ENCODE results near the gene NDUFAF2.
"Not testable (repeated sequence)": the region's sequence is repeated elsewhere in the genome, so short reads cannot be mapped to it uniquely, and the experiment has no call there.

NDUFAF2 gene

GRCh38 chr5:60944904-60945812 lies at the start of gene NDUFAF2, which contains the start of gene ERCC8:
NDUFAF2 (plus strand) TSS chr5:60945205; CDS start chr5:60945256, 51 bp downstream.
ERCC8 (minus strand) TSS chr5:60945070; CDS start chr5:60945008, 62 bp downstream.
- peak; percentile 95 for DNase-seq (ENCODE audit: insufficient read length, low spot score)
- FAIRE-seq = peak; percentile 98

- FAIRE-seq (no peak), DNase-seq (ENCODE audit: insufficient read length, low spot score) (no peak)
These were observed 48.0 kb upstream of the NDUFAF2 start for GRCh38 chr5:60896991-60897390.

GRCh38 chr5:60903356-60903755 lies 41.6 kb upstream of the NDUFAF2 start:
- DNase-seq (ENCODE audit: insufficient read length, low spot score) (no peak), FAIRE-seq (no peak)

- no peak for DNase-seq (ENCODE audit: insufficient read length, low spot score)
- no peak for FAIRE-seq
These were observed 28.4 kb upstream of the NDUFAF2 start for GRCh38 chr5:60916646-60917045.

GRCh38 chr5:60918466-60918865 lies 26.5 kb upstream of the NDUFAF2 start:
- DNase-seq (ENCODE audit: insufficient read length, low spot score) (no peak), FAIRE-seq (no peak)

- no peak for DNase-seq (ENCODE audit: insufficient read length, low spot score)
- FAIRE-seq = no peak
These were observed 17.6 kb upstream of the NDUFAF2 start for GRCh38 chr5:60927450-60927849.

GRCh38 chr5:60929024-60929423 lies 16.0 kb upstream of the NDUFAF2 start:
- DNase-seq (ENCODE audit: insufficient read length, low spot score) = no peak

GRCh38 chr5:60943624-60944023 lies 1.4 kb upstream of the NDUFAF2 start:
- DNase-seq (ENCODE audit: insufficient read length, low spot score) = no peak
- FAIRE-seq = no peak

More at GRCh38 chr5:60929024-60929423, 16.0 kb upstream of the NDUFAF2 start:
- no peak for FAIRE-seq

GRCh38 chr5:60945813-60946187 lies 795 bp downstream of the NDUFAF2 start:
- FAIRE-seq (no peak), DNase-seq (ENCODE audit: insufficient read length, low spot score) (peak; percentile 19)

GRCh38 chr5:60948738-60949137 lies 3.7 kb downstream of the NDUFAF2 start:
- DNase-seq (ENCODE audit: insufficient read length, low spot score) = no peak
- FAIRE-seq = no peak

GRCh38 chr5:60955239-60955638 lies 10.2 kb downstream of the NDUFAF2 start:
- no peak for DNase-seq (ENCODE audit: insufficient read length, low spot score)
- FAIRE-seq = no peak

GRCh38 chr5:60958088-60958487 lies 13.1 kb downstream of the NDUFAF2 start:
- FAIRE-seq (no peak), DNase-seq (ENCODE audit: insufficient read length, low spot score) (no peak)

GRCh38 chr5:60958712-60959111 lies 13.7 kb downstream of the NDUFAF2 start:
- DNase-seq (ENCODE audit: insufficient read length, low spot score) = no peak
- FAIRE-seq = no peak

GRCh38 chr5:60959156-60959555 lies 14.2 kb downstream of the NDUFAF2 start:
- no peak for FAIRE-seq
- DNase-seq (ENCODE audit: insufficient read length, low spot score) = peak; percentile 9

GRCh38 chr5:60960591-60960990 lies 15.6 kb downstream of the NDUFAF2 start:
- FAIRE-seq (no peak), DNase-seq (ENCODE audit: insufficient read length, low spot score) (no peak)

GRCh38 chr5:60961685-60962084 lies 16.7 kb downstream of the NDUFAF2 start:
- DNase-seq (ENCODE audit: insufficient read length, low spot score) (no peak), FAIRE-seq (no peak)

- no peak for FAIRE-seq
These were observed 27.2 kb downstream of the NDUFAF2 start for GRCh38 chr5:60972231-60972630.

GRCh38 chr5:60977956-60978737 lies 33.1 kb downstream of the NDUFAF2 start:
- FAIRE-seq (no peak), DNase-seq (ENCODE audit: insufficient read length, low spot score) (no peak)

More at GRCh38 chr5:60972231-60972630, 27.2 kb downstream of the NDUFAF2 start:
- DNase-seq (ENCODE audit: insufficient read length, low spot score) = no peak

GRCh38 chr5:60978968-60979367 lies 34.0 kb downstream of the NDUFAF2 start:
- FAIRE-seq (no peak), DNase-seq (ENCODE audit: insufficient read length, low spot score) (no peak)

- no peak for DNase-seq (ENCODE audit: insufficient read length, low spot score)
- no peak for FAIRE-seq
These were observed 35.5 kb downstream of the NDUFAF2 start for GRCh38 chr5:60980511-60980910.

GRCh38 chr5:60982127-60982526 lies 37.1 kb downstream of the NDUFAF2 start:
- DNase-seq (ENCODE audit: insufficient read length, low spot score); FAIRE-seq: not testable (repeated sequence)
